GOT3 (cell line): ENCODE results near the gene FADD.

Experiments
- DNase-seq: peaks from one replicate; lab custom pipeline; 2025; ENCODE audit warnings: mixed read lengths; lab: John Stamatoyannopoulos, UW

The FADD gene, protein sequence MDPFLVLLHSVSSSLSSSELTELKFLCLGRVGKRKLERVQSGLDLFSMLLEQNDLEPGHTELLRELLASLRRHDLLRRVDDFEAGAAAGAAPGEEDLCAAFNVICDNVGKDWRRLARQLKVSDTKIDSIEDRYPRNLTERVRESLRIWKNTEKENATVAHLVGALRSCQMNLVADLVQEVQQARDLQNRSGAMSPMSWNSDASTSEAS

DNA sequence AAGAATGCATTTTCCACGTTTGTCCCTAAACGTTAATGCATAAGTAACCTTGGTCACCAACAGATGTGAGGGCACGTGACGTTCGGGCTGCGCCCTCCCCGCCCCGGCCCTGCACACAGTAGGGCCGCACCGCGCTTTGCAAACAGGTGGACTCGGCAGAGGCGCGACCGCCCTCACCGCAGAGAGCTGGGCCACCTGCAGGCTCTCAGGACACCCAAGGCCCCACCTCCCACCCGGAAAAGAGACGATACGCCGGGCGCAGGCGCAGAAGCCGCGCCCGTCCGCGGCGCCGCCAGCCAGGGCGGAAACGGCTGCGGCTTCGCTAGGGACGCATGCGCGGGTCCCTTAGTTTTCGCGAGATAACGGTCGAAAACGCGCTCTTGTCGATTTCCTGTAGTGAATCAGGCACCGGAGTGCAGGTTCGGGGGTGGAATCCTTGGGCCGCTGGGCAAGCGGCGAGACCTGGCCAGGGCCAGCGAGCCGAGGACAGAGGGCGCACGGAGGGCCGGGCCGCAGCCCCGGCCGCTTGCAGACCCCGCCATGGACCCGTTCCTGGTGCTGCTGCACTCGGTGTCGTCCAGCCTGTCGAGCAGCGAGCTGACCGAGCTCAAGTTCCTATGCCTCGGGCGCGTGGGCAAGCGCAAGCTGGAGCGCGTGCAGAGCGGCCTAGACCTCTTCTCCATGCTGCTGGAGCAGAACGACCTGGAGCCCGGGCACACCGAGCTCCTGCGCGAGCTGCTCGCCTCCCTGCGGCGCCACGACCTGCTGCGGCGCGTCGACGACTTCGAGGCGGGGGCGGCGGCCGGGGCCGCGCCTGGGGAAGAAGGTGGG lies at the start of gene FADD:
FADD (plus strand) TSS at position 377 of the 831 bp plus-strand sequence; CDS start at position 541, 164 bp downstream.
- peak; percentile 74 for DNase-seq

DNA sequence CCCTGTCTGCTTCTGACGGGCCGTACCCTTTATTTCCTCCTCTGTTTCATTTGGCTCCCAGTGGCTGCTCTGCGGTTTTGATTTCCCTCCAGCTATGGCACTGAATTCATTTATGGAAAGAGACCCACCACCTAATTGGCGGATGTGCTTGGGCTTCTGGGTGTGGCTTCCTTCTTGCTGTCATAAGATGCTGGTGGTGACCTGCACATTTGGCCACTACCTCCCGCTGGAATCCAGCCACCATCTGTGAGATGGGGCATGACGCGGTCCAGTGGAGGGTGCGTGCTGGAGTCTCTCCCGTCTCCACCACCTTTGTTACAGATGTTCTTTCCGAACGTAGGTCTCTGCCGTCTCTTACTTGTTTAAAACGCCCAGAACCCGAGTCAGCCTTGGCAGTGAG lies 47.7 kb upstream of the FADD start:
- DNase-seq: no peak

DNA sequence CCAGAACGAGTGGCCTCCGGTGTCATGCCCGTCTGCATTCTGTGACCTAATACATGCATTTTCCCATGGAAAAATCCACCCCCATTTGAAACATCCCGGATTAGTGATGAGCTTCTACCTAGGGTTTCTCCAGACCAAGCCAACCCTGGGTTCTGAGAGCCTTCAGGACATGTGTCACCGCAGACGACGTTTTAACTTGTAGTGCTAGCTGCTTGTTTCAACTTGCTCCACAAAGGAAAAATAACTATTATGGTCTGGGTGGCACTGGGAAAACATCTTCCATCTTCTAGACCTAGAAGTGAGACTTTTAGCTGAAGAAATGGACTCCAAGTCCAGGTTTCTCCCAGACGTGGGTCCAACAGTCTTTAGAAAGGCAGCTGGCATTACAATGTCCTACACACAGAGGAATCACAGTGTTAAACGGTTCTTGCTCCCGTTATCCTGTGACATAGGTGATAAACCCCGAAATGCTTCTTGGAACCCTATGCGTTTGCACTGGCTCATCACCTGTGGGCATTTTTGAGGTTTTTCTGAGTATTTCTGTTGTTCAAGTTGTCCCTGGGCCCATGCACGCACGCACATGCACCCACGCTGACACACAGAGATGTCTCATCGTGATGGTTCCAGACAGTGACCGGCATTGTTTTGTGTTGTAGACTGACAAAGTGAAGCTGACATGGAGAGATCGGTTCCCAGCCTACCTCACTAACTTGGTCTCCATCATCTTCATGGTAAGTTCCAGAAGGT lies 46.6 kb upstream of the FADD start:
- DNase-seq: no peak

DNA sequence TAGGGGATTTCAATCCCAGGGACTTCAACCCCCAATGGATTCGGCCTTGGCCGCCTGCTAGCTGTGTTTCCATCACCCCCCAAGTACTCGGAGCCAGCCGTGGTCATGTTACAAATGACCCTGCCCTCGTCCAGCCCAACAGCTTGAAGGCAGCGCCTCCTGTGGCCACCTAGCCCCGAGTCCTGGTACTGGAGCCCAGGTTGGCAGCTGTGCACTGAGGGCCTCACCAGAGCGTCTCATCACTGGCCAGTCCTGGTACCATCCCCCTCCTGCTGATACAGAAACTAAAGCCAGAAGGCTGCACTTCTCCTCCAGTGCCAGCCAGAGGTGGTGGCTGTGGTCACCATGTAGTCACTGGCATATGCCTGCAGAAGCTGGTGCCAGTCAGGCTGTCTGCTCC lies 44.9 kb upstream of the FADD start:
- DNase-seq: no peak

DNA sequence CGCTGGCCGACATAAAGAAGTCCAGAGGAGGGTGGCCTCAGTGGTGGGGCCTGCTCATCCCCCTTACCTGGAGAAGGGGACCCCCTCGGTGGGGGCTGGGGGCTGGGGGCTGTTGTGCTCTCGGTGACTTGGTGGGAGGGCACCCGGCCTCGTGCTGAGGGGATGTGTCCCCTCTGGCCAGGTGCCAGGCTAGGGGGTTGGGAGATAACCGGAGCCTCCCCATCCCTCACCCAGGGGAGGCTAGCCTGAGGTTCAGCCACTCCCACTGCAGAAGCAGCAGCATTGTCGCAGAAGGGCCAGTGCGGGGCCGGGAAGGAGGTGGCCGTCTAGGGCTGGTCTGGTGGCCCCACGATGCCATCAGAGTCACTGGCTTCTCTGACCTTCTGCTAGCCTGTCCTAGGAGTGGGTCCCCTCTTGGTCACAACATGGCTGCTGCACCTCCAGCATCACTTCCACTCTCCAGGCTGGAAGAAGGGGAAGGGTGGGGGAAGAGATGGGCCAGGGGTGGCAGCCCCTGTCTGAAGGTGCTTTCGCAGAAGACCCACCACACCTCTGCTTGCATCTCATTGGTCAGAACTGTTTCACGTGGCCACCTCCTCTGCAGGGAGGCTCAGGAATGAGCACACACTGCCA lies 44.2 kb upstream of the FADD start:
- no peak for DNase-seq

DNA sequence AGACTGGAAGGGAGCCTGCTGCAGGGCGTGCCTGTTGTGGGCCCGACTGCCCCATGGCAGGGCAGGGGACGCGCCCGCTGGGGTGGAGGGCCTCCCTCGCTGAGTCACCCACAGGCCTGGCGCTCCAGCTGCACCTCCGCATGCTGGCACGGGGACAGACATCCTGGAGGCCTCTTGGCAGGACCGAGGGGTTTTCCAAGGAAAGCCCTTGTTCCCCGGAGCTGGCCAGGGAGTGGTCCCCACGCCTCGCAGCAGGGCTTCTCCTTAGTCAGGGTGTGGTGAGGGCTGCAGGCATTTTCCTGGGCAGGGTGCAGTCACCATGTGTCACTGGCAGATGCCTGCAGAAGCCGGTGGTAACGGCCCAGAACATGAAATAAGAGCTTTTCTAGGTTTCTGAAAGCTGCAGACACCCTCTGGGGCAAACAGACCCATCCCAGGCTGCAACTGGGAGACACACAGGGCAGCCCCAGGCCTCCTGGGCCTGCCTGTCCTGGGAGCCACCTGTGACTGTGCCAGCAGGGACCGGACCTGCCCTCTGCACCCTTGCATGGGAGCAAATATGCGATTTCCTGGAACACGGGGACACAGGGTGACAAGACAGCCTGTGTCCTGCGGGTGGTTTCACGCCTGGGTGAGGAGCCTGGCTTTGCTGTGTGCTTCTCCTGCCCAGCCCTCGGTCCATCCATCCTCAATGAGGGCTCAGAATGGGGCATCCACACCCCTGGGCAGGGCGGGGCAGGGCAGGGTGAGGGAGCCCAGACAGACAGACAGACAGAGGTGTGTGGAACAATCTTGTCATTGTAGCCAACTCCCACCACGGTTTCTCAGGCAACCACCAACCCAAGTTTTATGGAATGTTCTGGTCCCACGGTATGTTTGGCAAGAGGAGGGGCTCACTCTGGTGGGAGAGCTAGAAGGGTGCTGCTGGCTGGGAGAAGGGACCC lies 43.2 kb upstream of the FADD start:
- peak; percentile 56 for DNase-seq

DNA sequence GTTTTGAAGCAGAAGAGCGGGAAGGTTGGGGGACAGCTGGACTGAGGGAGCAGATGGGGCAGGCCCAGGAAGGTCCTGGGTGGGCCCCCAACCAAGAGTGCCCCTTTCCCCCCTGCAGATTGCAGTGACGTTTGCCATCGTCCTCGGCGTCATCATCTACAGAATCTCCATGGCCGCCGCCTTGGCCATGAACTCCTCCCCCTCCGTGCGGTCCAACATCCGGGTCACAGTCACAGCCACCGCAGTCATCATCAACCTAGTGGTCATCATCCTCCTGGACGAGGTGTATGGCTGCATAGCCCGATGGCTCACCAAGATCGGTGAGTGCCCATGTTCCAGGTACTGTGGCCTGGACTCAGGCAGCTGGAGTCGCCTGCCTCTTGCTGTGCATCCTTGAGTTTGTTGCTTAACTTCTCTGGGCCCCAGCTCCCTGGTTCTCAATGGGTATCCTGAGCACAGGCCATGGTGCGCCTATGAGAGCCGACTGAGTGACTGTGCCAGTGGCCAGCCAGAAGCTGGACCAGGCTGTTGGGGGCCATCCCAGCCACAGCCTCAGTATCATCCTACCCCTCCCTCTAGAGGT lies 42.0 kb upstream of the FADD start:
- no peak for DNase-seq

DNA sequence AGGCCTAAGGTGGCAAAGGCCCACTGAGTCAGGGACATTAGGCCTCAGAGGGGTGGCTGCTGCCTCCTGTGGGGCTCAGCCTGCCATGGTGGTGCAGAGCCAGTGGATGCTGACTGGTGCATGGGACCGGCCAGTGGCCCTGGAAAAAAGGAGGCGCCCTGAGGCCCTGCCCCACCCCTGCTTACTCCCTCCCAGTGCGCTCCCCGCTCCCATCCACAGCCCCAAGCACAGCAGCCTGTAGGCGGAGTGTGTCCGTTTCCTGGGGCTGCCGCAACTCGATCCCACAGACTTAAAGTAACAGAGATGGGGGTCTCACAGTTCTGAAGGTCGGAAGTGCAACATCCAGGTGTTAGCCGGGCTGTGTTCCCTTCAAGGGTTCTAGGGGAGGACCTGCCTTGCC lies 38.4 kb upstream of the FADD start:
- no peak for DNase-seq

DNA sequence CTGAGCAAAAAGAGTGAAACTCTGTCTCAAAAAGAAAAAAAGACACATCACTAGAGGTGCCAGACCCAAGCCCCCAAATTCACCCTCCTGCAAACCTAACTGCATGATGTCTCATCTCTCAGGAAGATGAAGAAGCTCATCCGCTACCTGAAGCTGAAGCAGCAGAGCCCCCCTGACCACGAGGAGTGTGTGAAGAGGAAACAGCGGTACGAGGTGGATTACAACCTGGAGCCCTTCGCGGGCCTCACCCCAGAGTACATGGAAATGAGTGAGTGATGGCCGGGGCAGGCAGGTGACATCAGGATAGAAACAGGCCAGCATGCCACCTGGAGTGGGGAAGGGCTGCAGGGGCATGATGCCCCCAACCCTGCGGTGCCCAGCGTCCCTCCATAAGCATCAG lies 36.0 kb upstream of the FADD start:
- no peak for DNase-seq

DNA sequence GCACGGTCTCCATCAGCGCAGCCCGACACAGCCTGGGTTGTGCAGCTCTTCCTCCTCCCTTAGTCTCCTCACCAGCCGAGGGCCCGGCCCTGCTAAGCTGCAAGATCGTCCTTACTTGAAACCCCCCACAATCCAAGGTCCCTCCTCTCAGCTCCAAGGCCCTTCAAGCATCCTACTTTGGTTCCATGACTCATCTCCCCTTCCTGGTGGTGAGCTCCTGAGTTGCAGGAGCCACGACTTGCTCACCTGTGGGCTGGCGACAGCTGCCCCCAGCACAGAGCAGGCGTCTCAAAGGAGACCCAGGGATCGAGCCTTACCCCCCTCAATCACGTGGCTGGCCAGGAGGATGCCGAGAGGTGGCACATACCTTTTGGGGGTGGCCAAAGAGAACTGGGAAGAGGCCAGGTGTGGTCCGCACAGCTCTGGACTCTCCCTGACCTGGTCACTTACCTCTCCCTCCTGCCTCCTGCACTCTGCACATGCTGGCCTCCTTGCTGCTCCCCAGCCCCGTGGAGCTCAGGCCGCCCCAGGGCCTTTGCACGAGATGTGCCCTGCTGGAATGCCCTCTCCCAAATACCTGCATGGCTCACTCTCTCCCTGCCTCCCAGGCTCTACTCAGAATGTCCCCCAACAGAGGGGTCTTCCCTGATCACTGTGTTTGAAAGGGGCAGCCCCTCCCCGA lies 35.2 kb upstream of the FADD start:
- no peak for DNase-seq

DNA sequence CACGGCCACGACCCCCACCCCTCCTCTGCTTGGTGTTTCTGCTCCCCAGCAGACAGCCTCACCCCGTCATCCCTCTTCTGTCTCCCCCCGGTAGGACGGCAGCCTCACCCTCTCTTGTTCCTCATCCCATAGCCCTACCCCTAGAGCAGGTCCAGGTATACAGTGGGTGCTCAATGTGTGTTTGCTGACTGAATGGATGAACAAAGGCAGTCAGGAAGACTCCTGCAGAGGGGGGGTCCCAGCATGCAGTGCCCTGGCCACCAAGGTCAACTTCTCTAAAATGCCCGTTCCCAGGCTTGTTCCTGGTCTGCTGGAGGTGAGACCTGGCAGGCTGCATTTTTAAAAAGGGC lies 34.7 kb upstream of the FADD start:
- no peak for DNase-seq

DNA sequence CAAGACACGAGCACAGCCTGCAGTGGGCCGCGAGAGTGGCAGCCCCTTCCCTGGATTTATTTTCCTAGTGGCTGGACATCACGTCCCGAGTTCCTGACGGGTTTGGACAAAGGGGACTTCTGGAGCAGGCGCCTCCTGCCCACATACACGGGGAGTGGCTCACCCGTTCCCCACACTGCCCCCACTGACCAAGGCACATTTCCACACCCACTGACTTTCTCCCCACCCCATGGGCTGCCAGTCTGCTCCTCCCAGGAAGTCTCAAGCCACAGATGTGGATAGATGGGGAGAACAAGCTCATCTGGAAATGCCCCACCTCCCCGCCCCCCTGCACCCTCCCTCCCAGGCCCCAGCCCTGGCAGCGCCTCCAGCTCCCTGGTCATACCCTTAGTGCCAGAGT lies 34.0 kb upstream of the FADD start:
- DNase-seq: no peak

DNA sequence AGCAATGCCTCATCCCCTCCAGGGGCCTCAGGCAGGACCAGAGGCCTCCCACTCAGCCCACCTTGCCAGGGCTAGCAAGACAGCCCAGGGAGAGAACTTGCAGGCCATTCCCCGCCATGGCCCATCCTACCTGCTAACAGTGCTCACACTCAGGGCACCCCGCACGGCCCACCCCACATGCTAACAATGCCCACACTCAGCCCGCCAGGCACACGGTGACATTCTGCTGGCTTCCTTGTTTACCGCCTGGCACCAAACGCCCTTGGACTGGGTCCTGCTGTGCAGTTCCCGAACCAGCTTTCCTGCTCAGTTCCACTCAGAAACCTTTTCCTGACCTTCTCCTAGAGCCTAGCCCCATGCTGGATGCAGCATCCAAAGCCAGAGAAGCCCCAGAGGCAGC lies 33.5 kb upstream of the FADD start:
- DNase-seq: no peak

DNA sequence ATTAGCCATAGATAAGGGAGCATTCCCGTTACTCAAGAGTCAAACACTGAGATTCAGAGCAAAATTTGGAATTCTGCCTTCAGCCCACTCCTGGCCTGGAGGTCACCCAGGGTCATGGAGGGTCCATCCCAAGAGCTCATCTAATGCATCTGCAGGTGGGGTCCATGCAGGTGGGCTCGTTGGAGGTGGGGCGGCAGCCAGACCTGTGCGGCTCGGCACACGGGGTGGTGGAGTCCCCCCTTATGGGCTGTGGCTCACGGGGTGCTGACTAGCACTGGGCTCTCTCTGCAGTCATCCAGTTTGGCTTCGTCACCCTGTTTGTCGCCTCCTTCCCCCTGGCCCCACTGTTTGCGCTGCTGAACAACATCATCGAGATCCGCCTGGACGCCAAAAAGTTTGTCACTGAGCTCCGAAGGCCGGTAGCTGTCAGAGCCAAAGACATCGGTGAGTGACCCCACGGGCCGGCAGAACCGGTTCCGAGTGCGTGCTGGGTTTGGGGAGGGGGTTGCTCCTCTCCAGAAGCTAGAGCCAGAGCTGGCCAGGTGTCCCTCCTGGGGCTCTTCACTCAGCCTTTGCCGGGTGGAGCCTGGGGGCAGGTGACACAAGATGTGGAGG lies 32.4 kb upstream of the FADD start:
- no peak for DNase-seq

DNA sequence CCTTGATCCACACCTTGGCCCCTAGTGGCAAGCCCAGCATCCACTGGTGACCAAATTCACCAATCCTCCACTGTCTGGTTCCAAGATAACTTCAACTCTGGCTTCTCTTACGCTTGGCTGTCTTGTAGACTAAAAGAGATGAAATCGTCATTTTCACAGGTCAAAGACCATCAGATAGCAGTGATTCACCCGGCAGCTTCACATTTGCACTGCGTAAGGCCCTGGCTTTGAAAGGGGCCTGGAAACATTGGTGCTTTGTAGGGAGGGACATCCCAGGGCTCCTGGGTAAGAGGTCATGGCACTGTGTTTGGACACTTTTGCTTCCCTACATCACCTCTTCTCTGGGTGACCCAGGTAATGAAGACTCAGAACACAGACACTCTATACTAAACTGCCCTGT lies 30.1 kb upstream of the FADD start:
- no peak for DNase-seq

DNA sequence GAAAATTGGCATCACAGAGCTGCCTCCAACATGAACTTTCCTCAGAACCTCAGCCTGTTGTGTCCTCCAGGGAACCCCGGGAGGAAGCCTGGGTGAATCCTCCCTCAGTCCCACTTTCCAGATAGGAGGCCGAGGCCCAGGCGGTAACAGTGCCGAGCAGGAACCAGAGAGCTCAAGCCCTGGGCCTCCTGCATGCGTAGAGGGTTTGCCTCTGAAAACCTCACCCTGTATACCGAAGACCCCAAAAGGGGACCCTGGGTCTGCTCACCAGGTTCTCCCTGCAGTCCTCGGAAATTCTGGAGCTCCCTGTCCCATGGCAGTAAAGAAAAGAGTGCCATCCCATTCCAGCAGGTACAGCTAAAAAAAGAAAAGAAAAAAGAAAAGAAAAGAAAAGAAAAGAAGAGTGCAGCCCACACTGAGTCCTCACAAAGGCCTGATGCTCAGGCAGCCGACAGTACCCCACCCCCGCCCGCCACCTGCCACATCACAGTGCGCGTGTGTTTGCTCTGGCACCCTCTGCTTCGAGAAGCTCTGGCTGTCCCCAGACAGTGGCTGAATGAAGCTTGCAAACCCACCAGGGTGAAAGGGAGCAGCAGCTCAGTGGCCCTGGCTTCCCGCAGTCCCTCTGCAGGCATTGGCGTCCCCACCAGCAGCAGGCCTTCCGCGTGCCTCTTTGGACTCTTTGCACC lies 28.4 kb upstream of the FADD start:
- no peak for DNase-seq

DNA sequence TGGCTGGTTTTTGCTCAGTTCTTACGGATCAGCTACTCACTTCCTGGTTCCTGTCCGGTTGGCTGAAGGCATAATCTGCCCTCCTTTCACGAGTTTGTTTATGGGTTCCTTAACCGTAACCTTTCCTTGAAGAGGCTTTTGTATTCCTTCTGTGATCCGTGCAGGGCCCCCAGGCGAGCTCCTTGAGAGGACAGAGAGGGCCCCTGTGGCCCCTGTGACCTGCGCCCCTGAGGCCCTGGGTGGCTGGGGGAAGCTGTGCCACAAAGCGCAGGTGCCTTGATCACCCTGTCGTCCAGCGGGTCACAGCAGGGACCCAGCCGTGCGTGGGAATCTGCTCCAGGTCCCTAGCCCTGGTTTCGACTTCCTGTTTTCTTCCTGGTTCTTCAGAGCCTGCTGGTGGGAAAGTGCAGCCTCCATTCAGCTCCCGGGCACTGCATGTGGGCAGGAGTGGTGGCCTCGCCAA lies 27.8 kb upstream of the FADD start:
- DNase-seq: no peak

DNA sequence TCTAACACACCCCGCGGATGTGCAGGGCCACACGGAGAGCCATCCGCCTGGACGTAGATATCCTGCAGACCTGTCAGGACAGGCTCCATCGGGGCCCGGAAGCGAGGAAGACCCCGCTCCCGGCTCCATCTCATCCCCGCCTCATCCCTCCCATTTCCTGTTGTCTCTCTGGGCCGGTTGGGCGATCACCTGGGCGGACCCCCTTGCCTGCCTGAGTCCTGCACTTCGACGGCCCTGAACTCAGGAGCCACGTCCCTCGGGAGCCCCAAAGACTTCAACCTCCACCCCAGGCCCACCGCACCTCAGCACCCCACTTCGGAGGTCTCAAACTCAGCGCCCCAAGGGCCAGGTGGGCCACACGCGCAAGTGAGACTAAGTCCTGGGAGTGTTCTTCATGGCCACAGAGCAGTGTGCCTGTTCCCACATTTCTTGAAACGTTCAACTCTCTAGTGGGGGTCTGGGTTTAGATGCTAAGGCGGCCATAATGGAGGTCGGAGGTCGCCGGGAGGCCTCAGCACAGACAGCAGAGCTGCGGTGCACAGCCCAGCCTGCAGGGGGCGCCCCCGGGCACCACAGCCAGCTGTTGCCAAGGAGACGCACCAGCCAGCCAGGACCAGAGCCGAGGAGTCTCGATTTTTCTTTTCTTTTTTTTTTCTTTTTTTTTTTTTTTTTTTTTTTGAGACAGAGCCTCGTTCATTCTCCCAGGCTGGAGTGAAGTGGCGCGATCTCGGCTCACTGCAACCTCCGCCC lies 26.0 kb upstream of the FADD start:
- no peak for DNase-seq

DNA sequence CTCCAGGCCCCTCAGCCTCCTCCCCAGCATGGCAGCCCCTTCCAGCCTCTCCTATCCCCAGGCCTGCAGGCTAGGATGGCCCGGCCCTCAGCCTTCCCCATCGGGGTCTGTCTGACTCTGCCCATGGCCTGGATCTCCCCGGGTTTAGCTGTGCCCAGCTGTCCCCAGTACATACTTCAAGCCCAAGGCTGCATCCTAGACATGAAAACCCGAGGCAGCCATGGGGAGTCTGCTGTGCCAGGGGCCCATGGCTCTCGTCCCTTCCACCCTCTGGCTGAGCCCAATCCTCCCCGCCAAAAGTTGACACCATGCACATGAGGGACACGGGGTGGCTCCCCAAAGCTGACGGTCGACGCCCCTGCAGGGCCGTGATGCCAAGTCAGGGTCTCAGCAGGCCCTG lies 22.2 kb upstream of the FADD start:
- no peak for DNase-seq
